HTR-8/SVneo (cell line): ENCODE data around the gene UBE2E2.
A peak's percentile ranks its signal among the peaks of the same experiment; 100 is the strongest.
"Not testable (repeated sequence)": the region's sequence is repeated elsewhere in the genome, so short reads cannot be mapped to it uniquely, and the experiment has no call there.

ENCODE experiments used
- DNase-seq: peaks from one replicate; pipeline ENCODE4 v3.0.0; 2011; ENCODE audit warnings: low spot score, mixed read lengths; ENCODE audit not compliant: insufficient read length
- FAIRE-seq: peaks from 2 replicates; lab custom pipeline; 2011; peaks lifted over from hg19 to GRCh38; lab: Jason Lieb, UNC

Gene UBE2E2

DNA sequence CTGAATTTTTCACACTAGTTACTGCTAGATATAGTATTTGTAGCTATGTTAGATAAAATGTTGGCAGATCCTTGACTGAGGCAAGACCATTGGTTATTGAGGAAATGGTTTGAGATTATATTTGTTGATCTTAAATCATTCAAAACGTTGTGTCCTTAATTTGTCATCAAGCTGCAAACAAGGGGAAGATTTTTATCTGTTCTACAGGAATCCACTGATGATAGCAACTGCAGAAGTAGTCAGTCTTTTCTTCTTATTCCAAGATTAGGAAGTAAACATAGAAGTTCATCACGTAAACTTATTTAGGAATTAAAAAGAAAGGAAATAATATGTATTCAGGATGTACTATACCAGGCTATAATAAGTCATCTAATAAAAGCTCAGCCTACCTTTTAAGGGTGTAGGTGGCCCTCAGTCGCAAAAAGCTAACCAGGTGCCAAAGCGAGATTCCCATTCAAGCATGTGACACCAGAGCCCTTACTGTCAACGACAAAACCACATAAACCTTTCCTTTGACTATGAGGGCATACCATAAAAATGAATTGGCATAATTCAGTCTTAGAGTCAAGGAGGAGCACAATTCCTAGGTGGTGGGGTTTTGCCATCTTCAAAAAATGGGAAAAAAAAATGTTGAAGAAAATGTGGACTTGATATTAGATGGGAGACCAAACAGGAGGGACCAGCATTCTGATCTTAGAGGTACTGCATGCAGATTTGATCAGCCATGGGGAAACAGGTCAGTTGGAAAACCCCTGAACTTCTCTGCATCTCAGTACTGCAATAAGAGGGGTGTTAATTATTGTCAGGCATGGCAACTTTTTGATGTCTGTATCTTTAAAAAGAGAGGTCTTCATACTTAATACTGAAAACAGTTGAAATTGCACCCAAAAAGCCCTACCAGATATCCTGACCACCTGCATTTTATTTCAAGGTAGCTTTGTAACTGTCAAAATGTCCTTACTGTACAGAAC, 390.1 kb downstream of the UBE2E2 start:
- no peak for FAIRE-seq
- DNase-seq: no peak

DNA sequence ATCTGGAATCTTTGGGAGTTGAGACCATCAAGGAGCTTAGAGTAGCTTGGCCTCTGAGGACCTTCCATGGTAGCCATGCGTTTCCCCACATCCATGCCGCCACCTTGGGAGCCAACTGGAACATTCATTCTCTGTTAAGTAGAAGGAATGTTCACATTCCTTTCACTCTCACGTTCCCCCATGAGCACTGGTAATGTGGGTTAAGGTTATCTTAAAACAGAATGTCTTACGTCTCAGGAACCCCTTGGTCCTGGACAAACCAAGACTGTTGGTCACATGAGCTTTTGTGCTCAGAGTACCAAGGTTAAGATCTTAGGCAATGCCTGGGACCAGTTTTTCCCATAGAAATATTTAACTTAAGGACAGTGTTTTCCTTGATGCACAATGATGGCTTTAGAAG, 390.9 kb downstream of the UBE2E2 start:
- FAIRE-seq: no peak
- DNase-seq: no peak

DNA sequence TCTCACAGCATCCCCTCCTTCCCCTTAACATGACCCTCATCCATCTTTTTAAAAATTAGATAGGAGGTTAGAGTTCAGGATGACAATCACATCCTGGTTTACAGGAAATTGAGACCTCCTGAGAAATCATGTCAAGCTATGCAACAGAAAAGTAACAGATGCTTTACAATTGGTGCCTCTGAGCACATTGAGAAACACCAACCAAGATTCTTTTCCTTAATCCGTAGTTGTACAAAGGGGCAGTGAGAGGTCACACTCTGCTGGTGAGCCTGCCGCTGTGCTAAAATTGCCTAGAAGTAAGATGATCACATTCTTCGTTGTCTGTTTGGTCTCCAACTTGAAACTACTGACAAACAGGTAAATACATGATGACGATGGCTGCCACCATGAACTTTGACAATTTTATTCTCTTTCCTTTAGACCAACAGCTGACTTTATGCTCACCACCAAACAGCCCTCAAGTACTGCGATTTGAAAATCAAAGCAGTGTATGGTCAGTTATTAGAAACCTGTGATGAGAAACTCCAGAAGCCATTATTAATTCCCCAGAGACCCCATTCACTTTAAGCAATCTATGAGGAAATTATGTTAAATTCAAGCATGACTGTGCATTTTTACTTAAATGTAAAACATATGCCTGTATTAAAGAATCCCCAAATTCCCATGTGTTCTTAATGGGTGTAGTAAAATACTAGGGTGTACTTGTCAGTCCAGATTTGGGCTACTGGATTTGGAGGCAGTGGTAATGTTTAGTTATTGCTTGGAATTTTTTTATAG, 392.0 kb downstream of the UBE2E2 start:
- DNase-seq (no peak), FAIRE-seq (no peak)

DNA sequence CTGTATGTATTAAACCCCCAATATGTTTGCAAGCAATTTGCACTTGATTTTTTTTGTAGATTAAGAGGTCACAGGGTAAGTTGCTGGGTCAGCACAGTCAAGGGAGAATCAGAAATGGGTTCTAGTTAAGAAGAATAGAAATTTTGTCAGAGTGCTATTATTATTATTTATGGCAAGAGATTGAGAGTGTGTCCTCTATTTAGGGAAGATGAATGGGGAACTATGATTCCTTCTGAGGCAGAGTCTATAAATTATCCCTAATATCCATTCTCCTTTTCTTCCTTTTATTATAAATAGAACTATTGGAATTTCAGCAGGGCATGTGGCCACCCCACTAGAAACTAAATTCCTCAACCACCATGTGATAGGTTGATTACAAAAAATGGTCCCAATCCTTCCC, 392.7 kb downstream of the UBE2E2 start:
- DNase-seq: no peak
- FAIRE-seq: no peak

DNA sequence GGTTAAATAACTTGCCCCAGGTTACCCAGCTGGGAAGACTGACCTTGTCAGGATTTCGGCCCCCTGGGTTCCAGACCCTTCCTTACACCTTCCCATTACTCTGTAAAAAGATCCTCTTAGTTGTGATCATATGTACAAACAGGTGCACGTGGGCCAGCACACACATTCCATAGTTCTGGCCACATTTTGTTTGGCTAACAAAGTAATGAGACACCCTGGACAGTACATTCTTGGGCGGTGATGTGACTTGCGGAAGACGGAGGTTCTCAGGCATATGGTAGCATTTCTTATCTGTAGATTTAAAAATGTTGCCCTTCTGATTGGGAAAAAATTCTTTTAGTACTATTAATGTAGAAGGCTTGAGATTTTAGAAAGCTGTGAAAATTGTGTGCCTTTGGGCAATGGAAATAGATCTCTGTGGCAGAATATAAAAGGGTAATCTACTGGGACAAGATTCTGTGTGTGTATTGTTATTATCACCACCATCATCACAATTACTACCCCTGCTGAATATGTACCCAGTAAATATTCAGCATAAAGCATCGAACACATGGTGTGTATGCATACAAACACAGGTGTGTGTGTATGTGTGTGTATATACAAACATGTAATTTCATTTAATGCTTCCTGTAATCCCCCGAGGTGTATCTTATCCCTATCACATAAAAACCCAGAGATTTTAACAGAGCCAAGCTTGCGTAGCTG, 397.2 kb downstream of the UBE2E2 start:
- FAIRE-seq (peak; percentile 86), DNase-seq (peak; percentile 81)

DNA sequence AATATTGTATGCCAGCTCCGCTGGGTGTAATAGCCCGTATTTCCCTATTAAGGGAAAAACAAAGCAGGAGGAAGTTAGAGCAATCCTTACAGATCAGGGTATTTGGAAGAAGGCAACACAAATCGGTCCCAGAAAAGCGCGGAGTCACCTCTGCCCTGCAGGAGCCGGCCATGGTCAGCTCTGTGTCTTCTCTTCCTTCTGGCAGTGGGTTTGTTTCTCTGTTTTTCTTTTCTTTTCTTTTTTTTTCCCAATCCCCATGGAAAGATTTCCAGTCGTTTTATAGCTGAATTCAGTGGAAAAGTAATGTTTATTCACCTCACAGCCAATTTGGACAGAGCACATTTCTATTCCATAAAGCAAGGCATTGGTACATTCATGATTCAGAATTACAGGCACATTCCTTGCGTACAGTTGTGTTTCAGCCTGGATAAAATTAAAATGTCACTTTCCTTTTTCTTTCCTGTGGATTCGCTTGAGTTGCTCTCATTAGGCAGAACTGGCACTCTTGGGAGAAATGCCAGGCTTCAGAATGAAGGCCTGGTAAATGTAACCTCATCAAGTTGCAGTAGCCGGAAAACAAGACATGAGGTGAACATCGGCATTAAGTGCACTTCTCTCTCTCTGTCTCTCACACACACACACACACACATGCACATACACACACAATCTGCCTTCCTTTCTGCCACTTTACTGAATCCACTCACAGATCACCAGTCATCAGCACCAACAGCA, 398.1 kb downstream of the UBE2E2 start:
- DNase-seq (no peak), FAIRE-seq (no peak)

DNA sequence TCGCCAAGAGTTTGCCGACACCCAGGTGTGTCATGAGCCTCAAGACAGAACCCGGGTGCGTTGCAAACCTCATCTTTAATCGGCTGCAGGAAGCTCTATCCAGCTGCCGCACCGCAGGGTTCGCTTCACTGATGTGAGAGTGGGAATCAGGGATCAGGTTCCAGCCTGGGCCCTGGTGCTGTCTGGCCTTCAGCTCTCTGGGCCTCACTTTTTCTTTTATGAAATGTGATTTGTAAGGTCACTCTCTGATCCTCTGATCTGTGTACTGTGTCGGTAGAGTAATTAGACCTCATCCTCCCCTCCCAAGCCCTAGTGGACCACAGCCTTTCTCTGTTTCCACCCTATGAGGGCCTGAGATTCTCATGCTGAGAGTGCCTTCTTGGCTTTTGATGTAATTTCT, 399.8 kb downstream of the UBE2E2 start:
- DNase-seq (no peak), FAIRE-seq (no peak)

DNA sequence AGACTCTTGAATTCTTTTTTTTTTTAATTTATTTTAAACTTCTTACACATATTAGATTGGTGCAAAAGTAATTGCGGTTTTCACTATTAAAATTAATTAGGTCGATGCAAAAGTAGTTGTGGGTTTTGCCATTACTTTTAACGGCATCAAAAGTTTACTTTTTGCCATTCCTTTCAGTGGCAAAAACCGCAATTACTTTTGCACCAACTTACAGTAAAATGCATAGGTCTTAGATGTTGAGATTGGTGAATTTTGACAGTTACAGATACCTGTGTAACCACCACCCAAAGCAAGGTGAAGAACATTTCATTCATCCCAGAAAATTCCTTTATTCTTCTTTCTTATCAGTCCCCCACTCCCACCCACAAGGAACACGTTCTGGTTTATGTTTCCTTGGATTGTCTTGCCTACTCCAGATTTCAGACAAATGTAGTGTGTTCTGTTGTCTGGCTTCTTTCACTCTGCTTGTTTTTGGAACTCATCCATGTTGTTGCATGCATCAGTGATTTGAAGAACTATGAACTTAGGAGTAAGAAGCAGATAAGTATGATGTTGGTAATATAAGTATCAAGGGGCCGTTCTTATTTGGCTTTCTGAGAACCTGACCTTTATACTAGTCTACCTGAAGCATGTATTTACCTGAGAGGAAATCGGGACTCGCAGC, 404.2 kb downstream of the UBE2E2 start:
- DNase-seq (no peak), FAIRE-seq (no peak)

DNA sequence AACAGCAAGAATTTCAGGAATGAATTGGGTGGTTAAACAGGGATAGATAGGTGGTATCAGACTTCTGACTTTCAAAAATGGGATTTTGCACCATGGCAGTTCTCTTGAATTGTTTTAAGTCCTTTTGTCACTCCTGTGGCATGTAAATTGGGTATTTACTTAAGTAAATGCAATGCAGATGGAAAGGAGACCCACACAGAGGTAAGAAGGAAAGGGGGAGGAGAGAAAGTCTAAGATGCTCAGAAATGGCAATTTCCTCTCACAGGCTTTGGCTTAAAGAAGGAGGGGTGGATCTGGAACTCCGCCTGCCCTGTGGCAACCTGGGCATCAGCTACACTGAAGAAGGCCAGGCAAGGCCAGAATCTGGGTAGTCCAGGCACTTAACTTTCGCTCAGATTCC, 405.5 kb downstream of the UBE2E2 start:
- DNase-seq: no peak
- no peak for FAIRE-seq

DNA sequence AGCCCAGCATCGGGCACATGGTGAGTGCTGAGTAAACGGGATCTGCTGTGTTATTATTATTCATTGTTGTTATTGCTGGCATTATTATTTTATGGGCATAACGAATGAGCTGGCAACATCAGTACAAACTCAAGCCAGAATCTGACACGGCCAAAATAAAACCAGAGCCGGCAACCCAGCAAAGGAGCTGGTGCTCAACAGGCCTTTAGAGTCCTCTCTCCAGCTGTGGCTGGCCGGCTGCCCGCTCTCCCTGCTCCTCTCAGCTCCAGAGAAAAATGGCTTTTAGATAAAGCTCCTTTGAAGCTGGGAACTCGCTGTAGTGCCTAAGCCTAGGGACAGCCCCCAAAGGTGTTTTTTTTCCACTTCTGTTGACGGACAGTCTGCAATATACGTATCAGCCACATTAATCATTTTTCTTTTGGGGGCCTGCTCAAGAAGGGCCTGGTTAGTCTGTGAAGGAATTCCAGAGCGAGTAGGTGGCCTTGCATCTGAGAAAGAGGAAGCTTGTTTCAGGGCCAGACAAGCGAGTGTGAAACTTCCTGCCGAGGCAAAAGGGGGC, 408.7 kb downstream of the UBE2E2 start:
- DNase-seq (peak; percentile 38), FAIRE-seq (no peak)

DNA sequence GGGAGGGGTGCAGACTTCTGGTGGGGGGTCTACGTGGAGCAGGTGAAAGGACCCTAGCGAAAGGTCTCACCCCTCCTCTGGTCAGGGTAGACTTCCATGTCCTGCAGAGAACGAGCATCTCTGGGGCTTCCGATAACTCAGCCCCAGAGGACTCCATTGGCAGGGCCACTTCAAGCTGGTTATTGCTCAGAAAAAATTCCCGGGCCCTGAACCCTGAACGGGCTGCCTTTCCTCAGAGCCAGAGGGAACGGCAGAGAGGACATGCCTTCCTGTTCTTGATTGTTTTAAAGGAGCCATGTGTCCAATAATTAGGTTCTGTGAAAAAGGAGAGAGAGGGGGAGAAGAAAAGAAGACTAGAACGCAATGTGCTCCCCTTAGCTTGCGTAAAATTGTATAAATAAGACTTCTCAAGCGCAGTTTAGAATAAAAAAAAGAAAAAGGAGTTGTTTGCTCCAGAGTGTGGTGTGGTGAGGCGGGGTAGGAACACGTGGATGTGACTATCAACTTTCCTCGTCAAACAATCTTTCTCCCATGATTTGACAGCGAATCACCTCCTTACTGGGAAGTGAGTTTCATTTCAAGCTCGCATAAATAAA, 409.3 kb downstream of the UBE2E2 start:
- peak; percentile 36 for DNase-seq

DNA sequence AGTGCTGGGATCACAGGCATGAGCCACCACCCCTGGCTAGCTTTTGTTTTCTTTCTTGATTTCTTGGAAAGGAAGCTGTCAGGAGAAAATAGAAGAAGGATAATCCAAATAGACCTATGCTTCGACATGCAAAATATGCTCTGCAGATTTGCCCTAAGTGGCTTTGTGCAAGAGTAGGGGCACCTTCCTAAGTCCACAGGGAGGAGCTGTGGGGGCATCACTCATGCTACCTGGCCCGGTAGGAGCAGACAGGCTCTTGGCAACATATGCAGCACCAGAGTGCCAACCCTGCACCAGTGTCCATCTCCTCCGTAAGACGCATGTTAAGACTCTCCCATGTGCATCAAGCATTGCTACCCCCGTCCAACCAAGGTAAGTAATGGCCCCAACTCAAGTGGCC, 411.9 kb downstream of the UBE2E2 start:
- FAIRE-seq: no peak
- no peak for DNase-seq

More for the DNA sequence above, 409.3 kb downstream of the UBE2E2 start:
- FAIRE-seq: no peak

DNA sequence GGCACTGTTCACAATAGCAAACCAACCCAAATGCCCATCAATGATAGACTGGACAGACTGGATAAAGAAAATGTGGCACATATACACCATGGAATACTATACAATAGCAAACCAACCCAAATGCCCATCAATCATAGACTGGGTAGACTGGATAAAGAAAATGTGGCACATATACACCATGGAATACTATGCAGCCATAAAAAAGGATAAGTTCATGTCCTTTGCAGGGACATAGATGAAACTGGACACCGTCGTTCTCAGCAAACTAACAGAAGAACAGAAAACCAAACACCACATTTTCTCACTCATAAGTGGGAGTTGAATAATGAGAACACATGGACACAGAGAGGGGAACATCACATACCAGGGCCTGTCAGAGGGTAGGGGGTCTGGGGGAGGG, 415.3 kb downstream of the UBE2E2 start:
- DNase-seq: not testable (repeated sequence)

DNA sequence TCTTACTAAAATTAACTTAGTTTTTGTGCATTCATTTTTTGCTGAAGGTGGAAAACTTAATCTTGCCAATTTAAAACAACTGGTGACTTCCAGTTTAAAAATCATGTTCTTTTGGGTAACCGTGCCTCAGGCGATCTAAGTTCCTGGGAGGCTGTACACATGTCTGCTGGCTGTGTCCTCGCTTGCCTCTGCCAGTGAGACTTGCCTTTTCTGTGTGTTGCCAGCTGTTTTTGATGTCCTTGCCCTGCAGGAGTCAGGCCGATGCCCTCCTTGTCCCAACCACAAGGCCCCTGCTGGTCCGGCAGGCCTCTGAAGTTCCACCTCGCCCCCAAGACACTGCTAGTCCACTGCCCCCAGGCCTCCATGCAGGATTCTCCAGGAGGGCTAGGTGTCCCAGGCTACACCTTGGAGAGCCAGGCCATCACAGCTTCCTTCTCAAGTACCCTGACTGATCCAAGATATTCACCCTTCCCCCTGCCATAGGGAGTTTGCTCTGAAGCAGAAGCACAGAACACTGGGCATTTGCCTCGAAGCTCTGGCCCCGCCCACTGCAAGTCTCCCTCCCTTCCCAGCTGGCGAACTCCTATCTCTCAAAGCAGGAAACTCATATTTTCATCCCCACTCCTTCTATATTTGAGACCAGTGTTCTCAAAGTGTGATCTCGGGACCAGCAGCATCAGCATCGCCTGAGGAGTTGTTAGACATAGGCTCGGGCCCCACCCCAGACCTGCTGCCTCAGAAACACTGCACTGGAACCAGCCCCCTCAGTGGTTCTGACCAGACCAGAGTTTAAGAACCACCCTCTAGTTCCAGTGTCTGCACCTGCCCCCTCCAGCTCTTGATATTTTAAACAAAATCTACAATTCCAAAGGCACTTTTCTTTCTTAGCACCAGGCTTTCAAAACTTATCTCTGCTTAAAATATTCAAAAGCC, 416.8 kb downstream of the UBE2E2 start:
- no peak for DNase-seq
- no peak for FAIRE-seq

More for the DNA sequence above, 415.3 kb downstream of the UBE2E2 start:
- not testable (repeated sequence) for FAIRE-seq

DNA sequence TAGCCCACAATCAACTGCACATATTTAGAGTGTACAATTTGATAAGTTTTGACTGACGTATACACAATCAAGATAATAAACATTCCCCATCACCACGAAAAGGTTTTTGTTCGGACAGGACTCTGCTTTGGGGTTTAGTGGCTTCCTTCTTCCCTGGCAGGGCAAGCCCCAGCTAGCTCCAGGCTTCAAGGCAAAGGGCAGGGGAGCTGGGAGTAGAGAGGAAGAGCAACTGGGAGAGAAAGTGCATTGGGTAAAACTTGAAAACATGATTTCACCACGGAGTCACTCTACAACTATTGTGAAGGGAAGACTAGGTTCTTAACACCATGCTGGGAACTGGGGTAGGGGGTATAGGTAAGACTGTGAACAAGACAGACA, 417.5 kb downstream of the UBE2E2 start:
- DNase-seq: no peak
- no peak for FAIRE-seq

DNA sequence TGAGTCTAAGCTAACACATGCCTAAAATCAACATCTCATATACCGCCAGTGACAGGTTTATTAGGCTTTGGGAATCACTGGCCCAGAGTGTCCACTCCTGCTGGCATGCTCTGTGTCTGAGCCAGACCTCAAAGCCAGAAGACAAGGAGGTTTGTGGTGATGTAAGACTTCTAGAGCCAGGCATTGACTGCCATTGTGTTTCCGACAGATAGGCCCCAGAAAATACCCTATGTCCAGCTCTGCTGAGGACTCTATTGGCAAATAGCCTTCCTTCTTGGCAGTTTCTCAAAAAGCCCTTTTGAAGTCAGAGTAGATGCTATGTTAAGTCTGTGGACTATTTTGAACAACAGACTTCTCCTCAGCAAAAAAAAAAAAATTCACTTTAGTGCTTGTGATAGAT, 420.7 kb downstream of the UBE2E2 start:
- FAIRE-seq (no peak), DNase-seq (no peak)

DNA sequence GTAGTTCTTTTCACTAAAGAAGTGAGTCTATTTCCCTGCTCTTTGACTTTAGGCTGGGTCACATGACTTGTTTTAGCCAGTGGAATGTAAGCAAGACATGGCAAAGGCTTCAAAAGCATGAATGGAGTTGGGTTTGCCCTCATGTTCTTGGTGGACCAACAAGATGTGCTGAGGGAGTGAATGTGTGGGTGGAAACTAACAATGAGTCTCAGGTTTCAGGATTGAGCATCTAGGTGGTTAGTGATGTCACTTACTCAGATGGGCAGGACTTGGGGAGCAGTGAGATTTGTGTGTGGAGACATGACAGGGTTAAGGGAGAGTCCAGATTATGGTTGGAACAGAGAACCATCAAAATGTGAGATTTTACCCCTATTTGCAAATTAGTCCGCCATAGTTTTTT, 421.2 kb downstream of the UBE2E2 start:
- FAIRE-seq: no peak
- DNase-seq: no peak

DNA sequence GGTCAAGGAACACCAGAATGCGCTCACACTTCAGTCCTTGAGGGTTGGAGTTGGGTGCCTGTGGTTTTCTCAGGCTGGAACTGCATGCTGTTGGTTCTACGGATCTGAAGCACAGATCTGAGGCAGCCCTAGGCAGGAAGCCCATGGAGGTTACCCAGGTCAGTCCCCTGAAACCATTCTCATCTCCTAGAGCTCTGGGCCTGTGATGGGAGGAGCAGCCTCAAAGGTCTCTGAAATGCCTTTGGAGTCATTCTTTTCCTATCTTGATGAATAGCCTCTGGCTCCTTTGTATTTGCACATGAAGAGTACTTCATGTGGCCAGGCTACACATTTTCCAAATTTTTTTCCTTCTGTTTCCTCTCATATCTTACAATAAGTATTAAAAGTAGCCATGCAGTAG, 423.3 kb downstream of the UBE2E2 start:
- FAIRE-seq (no peak), DNase-seq (no peak)
